GM19328 (cell line): ENCODE measurements around the gene EPHA10.
"Not testable (repeated sequence)": the region's sequence is repeated elsewhere in the genome, so short reads cannot be mapped to it uniquely, and the experiment has no call there.

Source experiments
- ATAC-seq: cut with Tn5 transposase; IDR thresholded peaks from one replicate; pipeline ENCODE4 v1.9.1; 2021; ENCODE audit warnings: mild to moderate bottlenecking, moderate library complexity; ENCODE audit not compliant: unreplicated experiment

The EPHA10 gene

DNA sequence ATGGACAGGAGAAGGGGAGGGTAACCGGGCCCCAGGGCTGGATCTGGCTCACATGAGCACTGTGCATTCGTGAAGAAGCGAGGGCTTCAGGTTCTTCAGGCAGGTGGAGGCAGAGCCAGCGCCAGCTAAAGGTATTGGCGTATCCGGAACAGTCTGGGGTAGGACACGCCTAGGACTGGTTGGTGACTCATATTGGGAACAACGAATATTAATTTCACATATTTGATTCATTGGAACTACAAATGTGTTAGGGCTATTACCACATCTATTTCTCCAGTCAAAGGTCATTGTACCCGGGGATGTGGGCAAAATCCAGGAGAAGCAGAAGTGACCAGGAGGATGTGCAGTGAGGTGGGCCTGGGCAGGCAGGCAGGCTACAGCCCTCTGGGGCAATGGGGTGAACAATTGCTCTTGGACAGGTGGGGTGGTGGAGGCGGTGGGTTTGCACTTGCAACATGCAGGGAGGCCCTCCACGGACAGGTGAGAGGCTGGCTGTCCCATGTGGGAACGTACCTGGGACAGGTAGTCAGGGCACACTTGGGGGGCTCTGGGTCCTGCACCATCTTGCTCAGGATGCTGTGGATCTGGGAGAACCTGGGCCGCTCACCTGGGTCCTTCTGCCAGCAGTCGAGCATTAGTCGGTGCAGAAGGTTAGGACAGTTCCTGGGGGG, 45.9 kb downstream of the EPHA10 start:
- no peak for ATAC-seq

DNA sequence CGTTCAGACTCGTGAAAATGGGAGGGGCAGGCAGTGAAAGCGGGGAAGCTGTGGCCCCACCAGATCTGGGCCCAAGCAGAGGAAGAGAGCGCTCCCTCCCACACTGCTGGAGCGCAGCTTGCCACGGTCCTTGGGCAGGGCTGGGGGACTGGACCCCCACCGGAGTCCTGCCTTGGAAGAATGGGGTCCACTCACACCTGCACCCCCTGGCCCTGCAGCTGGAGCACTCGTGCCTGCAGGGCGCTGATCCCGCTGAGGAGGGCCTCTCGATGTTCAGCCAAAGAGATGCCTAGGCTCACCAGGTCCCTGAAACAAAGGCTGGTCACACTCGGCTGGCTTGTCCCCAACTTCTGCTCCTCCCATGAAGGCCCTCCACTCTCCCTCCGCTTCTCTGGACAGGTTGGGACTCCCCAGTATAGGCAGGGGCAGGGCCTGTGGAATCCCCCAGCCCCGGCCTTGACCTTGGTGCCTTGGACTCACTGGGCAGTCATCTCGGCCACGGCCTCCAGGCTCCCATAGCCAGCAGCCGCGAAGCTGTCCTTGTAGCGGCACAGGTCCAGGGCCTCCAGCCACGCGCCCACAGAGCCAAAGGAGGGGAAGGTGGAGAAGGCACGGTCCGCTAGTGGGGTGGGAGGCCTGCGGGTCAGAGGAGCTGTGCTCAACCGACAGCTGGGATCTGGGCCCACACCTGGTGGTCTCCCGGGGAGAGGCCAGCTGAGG, 46.6 kb downstream of the EPHA10 start:
- no peak for ATAC-seq

DNA sequence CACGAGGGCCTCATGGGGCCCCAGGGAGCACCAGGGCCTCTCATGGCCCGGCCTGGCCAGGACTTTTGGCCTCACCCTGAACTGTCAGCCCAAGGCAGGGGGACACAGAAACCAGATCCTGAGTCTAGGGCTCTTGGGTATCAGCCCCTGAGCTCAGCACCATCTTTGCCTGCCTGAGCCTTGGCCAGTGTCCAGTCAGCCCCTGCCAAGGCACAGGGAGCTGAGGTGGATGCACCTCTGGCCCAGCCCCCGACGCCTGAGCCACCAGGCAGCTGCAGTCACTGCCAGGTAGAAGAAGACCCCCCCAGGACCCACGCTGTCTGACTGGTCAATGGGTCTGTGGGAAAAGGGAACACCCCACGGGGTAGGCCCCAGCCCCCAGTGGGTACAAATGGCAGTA, 47.3 kb downstream of the EPHA10 start:
- no peak for ATAC-seq

DNA sequence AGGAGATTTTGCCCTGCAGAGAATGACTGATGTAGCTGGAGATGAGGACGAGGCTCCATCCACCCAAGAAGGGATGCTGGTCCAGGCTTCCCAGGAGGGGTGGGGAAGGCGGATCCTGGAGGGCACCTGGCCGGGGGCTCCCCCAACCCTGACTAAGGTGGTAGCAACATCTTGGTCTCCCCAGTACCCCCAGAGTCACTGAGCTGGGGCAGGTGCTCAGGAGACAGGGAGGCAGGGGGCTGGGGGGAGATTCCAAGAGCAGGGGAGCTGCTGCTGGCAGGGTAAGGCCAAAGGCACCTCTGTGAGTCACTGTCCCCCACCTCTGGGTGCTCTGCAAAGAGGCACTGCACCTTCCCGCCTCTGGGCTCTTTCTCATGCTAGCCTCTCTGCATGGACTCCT, 48.6 kb downstream of the EPHA10 start:
- ATAC-seq: no peak

DNA sequence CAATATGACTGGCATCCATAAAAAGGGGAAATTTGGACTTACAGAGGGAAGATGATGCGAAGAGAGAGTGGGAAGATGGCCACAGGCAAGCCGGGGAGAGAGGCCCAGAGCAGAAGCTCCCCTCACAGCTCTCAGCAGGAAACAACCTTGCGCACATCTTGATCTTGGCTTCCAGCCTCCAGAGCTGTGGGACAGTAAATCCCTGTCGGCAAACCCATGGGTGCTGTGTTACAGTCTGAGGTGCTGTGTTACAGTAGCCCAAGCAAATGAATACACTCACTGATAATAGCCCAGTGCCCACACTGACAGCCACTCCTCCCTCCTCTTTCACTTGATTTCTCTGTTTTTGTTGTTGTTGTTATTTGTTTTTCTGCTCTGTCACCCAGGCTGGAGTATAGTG, 50.2 kb downstream of the EPHA10 start:
- no peak for ATAC-seq

DNA sequence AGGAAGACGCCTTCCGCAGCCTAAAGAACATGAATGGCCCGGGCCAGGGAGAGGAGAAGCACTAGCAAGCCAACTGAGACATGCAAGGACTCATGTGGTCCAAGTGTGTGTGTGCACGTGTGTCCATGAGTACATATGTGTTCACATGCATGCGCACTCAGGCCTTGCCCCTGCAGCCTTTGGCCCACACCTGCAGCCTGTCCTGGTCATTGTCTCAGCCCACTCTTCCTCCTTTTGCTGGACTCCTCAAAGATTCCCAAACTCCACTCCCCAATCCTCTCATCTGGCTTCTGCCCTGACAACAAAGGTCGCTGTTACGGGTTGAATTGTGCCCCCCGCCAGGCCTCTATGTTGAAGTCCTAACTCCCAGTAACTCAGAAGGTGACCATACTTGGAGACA, 50.7 kb downstream of the EPHA10 start:
- no peak for ATAC-seq

DNA sequence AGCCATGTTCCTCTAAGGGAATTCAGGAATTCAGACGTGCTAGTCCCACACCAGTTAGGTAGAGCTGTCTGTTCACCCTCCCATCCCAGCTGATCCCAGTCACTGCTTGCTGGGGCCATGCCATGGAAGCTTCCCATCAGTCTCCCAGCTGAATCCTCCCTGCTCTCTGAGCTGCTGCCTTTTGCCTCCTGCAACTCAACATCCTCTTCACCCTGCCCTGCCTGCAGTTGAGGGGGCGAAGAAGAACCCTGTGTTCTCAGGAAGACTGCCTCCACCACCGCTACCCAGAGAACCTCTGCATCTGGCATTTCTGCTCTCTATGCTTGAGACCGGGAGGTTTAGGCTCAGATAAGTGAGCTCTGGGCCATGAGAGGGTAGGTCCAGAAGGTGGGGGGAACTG, 56.4 kb downstream of the EPHA10 start:
- no peak for ATAC-seq

DNA sequence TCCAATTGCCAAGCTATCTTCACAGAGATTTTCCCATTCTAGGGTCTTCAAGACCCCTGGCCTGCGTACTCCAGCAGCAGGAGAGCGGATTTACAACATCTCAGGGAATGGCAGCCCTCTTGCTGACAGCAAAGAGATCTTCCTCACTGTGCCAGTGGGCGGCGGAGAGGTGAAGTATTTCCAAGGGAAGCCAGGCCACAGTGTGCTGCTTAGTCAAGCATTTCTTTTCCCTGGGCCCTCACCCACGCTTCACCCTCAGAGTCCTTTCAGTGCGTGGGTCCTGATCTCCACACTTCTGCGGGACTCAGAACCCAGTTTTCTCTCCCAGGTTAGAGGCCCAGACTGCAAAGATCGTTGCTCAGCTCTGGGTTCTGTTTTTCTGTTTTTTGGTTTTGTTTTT, 59.5 kb downstream of the EPHA10 start:
- ATAC-seq: no peak

DNA sequence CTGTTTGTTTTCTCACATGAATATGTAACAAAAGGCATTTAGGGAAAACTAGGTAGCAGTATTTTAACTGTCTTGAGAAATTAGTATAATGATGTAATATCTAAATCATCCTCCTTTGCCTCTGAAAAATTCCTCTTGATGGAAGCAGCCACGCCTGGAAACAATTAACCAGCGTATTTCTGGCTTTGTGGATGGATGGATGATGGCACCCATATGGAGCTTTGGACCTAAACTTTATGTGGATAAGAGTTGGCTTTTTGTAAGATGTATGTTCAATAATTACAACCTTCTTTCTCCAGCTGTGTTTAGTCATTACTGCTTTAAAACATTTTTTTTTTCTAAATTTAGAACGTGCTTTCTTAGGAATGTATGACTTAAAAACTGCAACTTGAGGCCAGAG, 60.0 kb downstream of the EPHA10 start:
- no peak for ATAC-seq

DNA sequence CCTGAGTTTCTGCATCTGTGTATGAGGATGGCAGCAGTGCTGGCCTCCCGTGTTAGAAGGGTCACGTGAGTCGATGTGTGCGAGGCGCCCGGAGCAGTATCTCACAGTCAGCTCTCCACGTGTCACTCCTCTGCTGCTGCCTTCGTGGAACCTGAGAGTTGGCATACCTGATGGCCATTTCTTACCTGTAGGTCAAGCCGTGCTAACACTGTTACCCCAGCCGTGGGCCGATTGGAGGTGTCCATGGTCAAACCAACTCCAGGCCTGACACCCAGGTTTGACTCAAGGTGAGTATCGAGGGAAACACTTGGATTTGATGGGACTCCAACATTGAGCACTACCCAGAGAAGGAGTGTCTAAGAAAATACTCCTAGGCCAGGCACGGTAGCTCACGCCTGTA, 61.9 kb downstream of the EPHA10 start:
- no peak for ATAC-seq

DNA sequence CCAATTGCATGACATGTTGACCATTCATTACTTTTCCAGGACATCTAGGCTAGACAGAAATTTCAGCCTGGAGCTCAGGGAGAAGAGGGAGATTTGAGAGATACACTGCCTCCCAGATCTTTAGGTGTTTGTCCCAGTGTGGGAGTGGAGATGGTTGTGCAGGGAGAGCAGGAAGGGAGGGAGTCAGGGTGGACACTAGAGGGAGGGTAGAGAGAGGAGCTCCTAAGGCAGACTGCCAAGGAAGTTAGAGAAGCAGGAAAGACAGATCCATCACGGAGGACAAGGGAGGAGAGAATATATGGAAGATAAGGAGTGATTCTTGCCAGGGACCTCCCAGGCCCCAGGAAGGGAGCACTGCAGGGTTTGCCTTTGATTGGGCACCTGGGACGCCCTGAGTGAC, 63.9 kb downstream of the EPHA10 start:
- ATAC-seq: no peak

DNA sequence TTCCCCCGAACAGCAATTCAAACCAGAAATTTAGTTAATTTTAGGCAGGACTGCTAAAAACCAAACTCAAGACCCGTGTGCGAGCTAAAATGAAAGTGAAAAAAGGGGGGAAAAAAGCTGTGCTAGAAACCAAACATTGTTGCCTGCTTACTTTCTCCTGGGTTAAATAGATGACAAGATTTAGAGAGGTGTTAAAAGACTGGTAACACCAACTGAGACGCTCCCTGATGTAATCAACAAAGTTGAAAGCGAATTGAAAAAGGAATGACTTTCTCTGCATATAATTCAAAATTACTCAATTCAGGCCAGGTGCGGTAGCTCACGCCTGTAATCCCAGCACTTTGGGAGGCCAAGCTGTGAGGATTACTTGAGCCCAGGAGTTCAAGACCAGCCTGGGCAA, 65.8 kb downstream of the EPHA10 start:
- no peak for ATAC-seq

DNA sequence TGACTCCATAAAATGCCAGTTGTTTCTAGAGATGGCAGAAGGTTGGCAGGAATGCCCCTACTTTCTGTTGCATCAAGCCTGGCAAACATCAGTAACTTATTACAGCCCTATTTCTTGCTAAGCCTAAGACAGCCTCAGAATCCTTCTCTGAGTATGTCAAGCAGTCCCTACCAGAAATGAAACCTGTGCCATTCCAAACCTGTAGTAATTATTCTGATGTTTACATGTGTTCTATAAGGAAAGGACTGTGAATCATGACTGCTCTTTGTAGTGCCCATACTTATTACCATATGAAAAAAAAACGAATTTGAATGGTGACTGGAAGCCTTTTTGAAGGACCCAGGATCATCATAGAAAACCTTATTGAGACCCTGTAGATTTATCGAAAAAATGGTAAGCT, 67.2 kb downstream of the EPHA10 start:
- ATAC-seq: no peak

DNA sequence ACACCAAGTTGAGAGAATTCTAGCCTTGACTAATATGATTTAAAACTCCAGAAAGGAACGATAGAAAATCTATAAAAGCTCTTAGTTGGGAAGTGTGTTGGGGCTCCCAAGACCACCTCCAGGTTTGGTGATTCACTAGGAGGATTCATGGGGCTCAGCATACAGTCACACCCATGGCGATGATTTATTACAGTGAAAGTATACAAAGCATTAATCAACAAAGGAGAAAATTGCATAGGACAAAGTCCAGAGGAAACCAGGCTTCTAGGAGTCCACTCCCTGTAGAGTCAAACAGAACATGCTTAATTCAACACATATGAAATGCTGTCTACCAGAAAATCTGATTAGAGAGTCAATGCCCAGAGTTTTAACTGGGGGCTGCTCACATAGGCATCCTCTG, 67.8 kb downstream of the EPHA10 start:
- ATAC-seq: no peak

DNA sequence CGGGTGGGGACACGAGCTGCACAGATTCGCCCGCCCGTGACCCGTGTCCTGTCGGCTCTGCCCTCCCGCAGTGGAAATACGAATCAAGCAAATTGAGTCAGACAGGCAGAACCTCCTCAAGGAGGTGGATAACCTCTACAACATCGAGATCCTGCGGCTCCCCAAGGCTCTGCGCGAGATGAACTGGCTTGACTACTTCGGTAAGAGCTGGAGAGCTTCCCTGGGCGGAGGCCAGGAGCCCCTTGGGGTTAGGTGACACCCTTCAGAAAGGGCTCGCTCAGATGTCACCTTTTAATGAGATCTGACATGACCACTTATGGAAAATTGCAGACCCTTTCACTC, 72.1 kb downstream of the EPHA10 start:
- no peak for ATAC-seq

DNA sequence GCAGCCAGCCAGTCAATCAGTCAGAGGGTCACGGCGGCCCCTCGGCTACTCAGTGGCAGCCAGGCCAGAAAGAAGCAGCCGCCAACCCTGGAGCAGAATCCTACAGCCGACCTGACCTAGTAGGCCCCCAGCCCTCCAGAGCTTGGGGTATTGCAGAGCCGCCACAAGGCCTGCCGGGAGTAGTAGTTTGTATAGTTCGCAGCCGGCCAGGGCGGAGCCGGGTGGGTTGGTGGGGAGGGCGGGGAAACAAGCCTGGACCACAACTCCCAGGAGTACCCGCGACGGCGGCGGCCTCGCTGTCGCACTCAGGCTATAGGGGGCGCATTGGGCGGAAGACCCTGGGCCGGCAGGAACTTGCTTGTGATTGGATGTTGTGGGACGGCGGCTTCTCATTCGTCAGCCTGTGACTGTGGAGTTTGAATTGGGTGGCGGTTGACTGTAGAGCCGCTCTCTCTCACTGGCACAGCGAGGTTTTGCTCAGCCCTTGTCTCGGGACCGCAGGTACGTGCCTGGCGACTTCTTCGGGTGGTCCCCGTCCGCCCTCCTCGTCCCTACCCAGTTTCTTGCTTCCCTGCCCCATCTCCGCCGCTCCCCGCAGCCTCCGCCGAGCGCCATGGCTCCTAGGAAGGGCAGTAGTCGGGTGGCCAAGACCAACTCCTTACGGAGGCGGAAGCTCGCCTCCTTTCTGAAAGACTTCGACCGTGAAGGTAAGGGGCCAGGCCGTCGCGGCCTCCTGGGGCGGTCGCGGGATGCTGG, 72.7 kb downstream of the EPHA10 start, which contains the start of gene CDCA8:
Gene CDCA8, plus strand, starts transcription at position 439 of the 756 bp plus-strand sequence. Its CDS starts 175 bp downstream, at position 614.
- ATAC-seq: peak; percentile 75

DNA sequence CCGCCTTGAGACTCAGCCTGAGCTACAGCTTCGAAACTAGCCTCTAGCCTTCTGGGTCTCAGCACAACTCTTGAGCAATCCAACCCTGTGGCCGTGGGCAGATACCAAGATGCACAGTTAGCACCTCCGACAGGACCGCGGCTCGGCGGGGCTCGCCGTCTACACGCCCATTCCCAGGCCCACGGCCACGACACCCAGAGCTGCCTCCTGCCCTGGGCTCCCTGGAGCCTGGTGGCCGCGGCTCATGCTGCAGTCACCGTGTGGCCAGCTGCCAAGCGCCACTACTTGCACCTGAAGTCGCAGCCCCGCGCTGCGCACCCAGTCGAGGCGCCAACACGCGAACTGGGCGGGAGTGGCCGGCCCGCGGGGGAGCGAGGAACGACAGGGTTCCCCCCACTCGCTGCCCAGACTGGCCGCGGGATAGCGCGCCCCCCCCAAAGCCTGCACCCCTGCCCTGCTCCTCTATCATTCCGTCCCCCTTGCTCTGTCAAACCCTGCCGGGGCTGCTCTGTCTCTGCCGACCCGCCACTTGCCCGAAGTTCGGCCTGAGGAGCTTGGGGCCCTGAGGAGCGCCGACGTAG, 73.3 kb downstream of the EPHA10 start:
- ATAC-seq: no peak

DNA sequence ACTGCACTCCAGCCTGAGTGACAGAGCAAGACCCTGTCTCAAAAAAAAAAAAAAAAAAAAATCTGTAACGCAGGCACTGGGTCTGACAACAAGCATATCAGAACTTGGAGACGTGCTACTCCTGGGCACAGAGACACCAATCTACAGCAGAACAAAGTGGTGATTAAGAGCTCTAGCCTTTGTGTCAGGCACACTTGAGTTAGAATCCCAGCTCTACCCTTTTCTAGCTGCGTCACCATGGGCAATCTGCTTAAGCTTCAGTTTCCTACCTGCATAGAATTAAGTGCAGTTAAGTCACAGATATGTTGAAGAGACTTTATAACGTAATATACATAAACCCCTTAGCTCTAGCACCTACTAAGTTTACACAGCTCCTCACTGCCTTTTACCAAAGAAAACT, 76.0 kb downstream of the EPHA10 start:
- no peak for ATAC-seq

DNA sequence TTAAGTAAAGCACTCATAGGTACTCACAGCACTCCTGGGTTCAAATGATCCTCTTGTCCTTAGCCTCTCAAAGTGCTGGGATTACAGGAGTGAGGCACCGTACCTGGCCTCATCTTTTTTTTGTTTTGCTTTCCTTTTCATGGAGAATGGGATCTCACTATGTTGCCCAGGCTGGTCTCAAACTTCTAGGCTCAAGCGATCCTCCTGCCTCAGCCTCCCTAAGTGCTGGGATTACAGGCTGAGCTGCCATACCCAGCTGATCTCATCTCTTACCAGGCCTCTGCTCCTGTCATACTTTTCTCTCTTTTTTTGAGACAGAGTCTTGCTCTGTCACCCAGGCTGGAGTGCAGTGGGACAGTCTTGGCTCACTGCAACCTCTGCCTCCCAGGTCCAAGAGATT, 77.2 kb downstream of the EPHA10 start:
- ATAC-seq: not testable (repeated sequence)

DNA sequence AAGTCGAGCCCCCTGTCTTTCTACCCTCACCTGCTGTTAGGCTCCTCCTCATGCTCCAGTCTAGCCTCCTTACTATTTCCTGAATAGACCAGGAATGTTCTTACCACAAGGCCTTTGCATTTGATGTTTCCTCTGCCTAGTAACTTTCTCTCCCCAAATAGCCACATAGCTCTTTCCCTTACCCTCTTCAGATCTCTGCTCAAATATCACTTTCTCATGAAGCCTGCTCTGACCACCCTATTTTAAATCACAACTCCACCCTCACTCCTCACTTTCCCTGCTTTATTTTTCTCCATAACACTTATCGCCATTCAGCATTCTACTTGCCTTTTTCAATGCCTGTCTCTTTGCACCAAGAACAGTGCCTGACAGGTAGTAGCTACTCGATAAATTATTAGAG, 79.2 kb downstream of the EPHA10 start:
- ATAC-seq: no peak

DNA sequence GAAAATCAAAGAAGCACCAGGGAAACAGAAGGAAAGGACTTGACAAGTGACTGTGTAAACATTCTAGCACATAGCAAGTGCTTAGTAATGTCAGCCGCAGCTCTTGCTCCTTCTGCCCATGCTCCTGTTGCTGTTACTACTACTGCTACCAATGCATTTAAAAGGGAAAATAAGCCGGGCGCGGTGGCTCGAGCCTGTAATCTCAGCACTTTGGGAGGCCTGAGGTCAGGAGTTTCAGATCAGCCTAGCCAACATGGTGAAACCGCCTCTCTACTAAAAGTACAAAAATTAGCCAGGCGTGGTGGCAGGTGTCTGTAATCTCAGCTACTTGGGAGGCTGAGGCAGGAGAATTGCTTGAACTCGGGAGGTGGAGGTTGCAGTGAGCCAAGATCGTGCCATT, 80.7 kb downstream of the EPHA10 start:
- ATAC-seq: not testable (repeated sequence)
